ENCODE data around the gene CRACDL. TPM values are rescaled to one million over a fixed set of nuclear protein-coding genes. Genes with fewer than 3 reads are reported as not detected.

CRACDL gene
- total RNA-seq, 5 donors from 2014 or later (not counting 1 experiment from before 2014, with no cell fraction given), result 0.23 to 2.0 (median 1.7) TPM

DNA sequence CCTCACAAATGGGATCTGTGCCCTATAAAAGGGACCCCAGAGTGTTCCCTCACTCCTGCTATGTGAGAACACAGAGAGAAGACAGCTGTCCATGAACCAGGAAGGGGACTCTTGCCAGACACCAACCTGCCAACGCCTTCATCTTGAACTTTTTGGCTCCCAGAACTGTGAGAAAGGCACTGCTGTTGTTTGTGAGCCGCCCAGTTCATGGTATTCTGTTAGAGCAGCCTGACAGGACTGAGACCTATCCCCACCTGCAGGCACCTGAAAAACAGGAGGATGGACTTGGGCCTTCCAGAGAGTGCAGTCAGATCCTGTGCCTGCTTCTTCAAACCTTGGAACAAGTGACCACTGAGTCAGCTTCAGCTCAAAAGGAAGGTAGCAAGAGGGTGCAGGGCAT, 51.4 kb downstream of the CRACDL start:
- no peak overlapping the region for H3K4me3 Mint-ChIP-seq
- Histone ChIP-seq H3K4me3 (ENCODE audit: control insufficient read depth in 1 of 2, extremely low read depth in 1 of 2, low read length in 1 of 2) (no peak overlapping the region), H3K9me3 (peaks cover 3% of the 10 kb centered on the region), H3K27me3 (replicated peaks in 1 of 2; ENCODE audit: control insufficient read depth in 2 of 2, extremely low read depth in 1 of 2, insufficient read depth in 2 of 2, low read length in 1 of 2) (peaks cover 0 to 28% of the 10 kb centered on the region in 2 experiments), H3K4me1 (ENCODE audit: control insufficient read depth in 1 of 2, extremely low read depth in 1 of 2, insufficient read depth in 2 of 2, low read length in 2 of 2) (no peaks in the 10 kb centered on the region), H3K27ac (ENCODE audit: low read length) (no peak overlapping the region), H3K36me3 (ENCODE audit: control insufficient read depth in 2 of 2, extremely low read depth in 1 of 2, insufficient read depth in 1 of 2, low read length in 1 of 2) (no peaks in the 10 kb centered on the region)
- CTCF ChIA-PET, result no interaction called here
- POLR2A ChIA-PET, result no interaction called here
- 73% methylated on average over 2 of the region's 2 CpGs for WGBS (ENCODE audit: insufficient coverage)
- peaks cover 4% of the 10 kb centered on the region for H3K36me3 Mint-ChIP-seq
- H3K9me3 Mint-ChIP-seq, result peaks cover 14 to 40% (median 20%) of the 10 kb centered on the region in 3 donors
- ATAC-seq (replicated peaks in 1 of 4) (no peak), DNase-seq (no peak)
- no peaks in the 10 kb centered on the region for H3K4me1 Mint-ChIP-seq
- H3K27ac Mint-ChIP-seq, result no peak overlapping the region
- peaks cover 15 to 17% of the 10 kb centered on the region in 2 donors for H3K27me3 Mint-ChIP-seq

- DNase-seq (no peak), ATAC-seq (replicated peaks in 1 of 4) (no peak)
- ChIA-PET POLR2A (no interaction called here), CTCF (no interaction called here)
- H3K4me3 Mint-ChIP-seq, result no peak overlapping the region
- Histone ChIP-seq H3K4me3 (ENCODE audit: control insufficient read depth in 1 of 2, extremely low read depth in 1 of 2, low read length in 1 of 2) (no peak overlapping the region), H3K36me3 (ENCODE audit: control insufficient read depth in 2 of 2, extremely low read depth in 1 of 2, insufficient read depth in 1 of 2, low read length in 1 of 2) (no peaks in the 10 kb centered on the region), H3K27me3 (replicated peaks in 1 of 2; ENCODE audit: control insufficient read depth in 2 of 2, extremely low read depth in 1 of 2, insufficient read depth in 2 of 2, low read length in 1 of 2) (peaks cover 0 to 26% of the 10 kb centered on the region in 2 experiments), H3K9me3 (peaks cover 3% of the 10 kb centered on the region), H3K27ac (ENCODE audit: low read length) (no peak overlapping the region), H3K4me1 (ENCODE audit: control insufficient read depth in 1 of 2, extremely low read depth in 1 of 2, insufficient read depth in 2 of 2, low read length in 2 of 2) (no peaks in the 10 kb centered on the region)
- peaks cover 14 to 35% (median 20%) of the 10 kb centered on the region in 3 donors for H3K9me3 Mint-ChIP-seq
- peaks cover 12 to 17% of the 10 kb centered on the region in 2 donors for H3K27me3 Mint-ChIP-seq
- no peak overlapping the region for H3K27ac Mint-ChIP-seq
- H3K36me3 Mint-ChIP-seq, result peaks cover 4% of the 10 kb centered on the region
- WGBS (ENCODE audit: insufficient coverage), result 89% methylated on average over 9 of the region's 10 CpGs
- no peaks in the 10 kb centered on the region for H3K4me1 Mint-ChIP-seq
Observed at GRCh38 chr2:98883780-98884211, 52.2 kb downstream of the CRACDL start.

GRCh38 chr2:98882971-98883779, 52.9 kb downstream of the CRACDL start:
- 88% methylated on average over 6 of the region's 11 CpGs for WGBS (ENCODE audit: insufficient coverage)

GRCh38 chr2:98882368-98882767, 53.7 kb downstream of the CRACDL start:
- Mint-ChIP-seq H3K27ac (no peak overlapping the region), H3K4me3 (no peak overlapping the region), H3K4me1 (no peaks in the 10 kb centered on the region), H3K27me3 (peaks cover 5 to 10% of the 10 kb centered on the region in 2 donors), H3K9me3 (peaks cover 14 to 24% (median 14%) of the 10 kb centered on the region in 3 donors), H3K36me3 (peaks cover 4% of the 10 kb centered on the region)
- ATAC-seq (replicated peaks in 1 of 4) (no peak), DNase-seq (no peak)
- ChIA-PET CTCF (interaction anchor here in 1 of 2 donors (0.6 kb wide), 1 partner anchor 149 kb away, joined by 8 read pairs; no protein-coding TSS in a partner anchor), POLR2A (no interaction called here)
- Histone ChIP-seq H3K4me1 (ENCODE audit: control insufficient read depth in 1 of 2, extremely low read depth in 1 of 2, insufficient read depth in 2 of 2, low read length in 2 of 2) (no peaks in the 10 kb centered on the region), H3K4me3 (ENCODE audit: control insufficient read depth in 1 of 2, extremely low read depth in 1 of 2, low read length in 1 of 2) (no peak overlapping the region), H3K27me3 (replicated peaks in 1 of 2; ENCODE audit: control insufficient read depth in 2 of 2, extremely low read depth in 1 of 2, insufficient read depth in 2 of 2, low read length in 1 of 2) (peaks cover 0 to 25% of the 10 kb centered on the region in 2 experiments), H3K9me3 (peaks cover 3% of the 10 kb centered on the region), H3K36me3 (ENCODE audit: control insufficient read depth in 2 of 2, extremely low read depth in 1 of 2, insufficient read depth in 1 of 2, low read length in 1 of 2) (no peaks in the 10 kb centered on the region), H3K27ac (ENCODE audit: low read length) (no peak overlapping the region)
- WGBS (ENCODE audit: insufficient coverage), result 100% methylated on average over 3 of the region's 3 CpGs

More at GRCh38 chr2:98882971-98883779, 52.9 kb downstream of the CRACDL start:
- Mint-ChIP-seq H3K4me1 (no peaks in the 10 kb centered on the region), H3K4me3 (no peak overlapping the region), H3K9me3 (peaks cover 14 to 31% (median 16%) of the 10 kb centered on the region in 3 donors), H3K27ac (no peak overlapping the region), H3K36me3 (peaks cover 4% of the 10 kb centered on the region), H3K27me3 (peaks cover 7 to 13% of the 10 kb centered on the region in 2 donors)
- ChIA-PET CTCF (interaction anchor here in 1 of 2 donors (0.6 kb wide), 1 partner anchor 148 kb away, joined by 8 read pairs; no protein-coding TSS in a partner anchor), POLR2A (no interaction called here)
- Histone ChIP-seq H3K9me3 (peaks cover 3% of the 10 kb centered on the region), H3K4me3 (ENCODE audit: control insufficient read depth in 1 of 2, extremely low read depth in 1 of 2, low read length in 1 of 2) (no peak overlapping the region), H3K27me3 (replicated peaks in 1 of 2; ENCODE audit: control insufficient read depth in 2 of 2, extremely low read depth in 1 of 2, insufficient read depth in 2 of 2, low read length in 1 of 2) (peaks cover 0 to 25% of the 10 kb centered on the region in 2 experiments), H3K36me3 (ENCODE audit: control insufficient read depth in 2 of 2, extremely low read depth in 1 of 2, insufficient read depth in 1 of 2, low read length in 1 of 2) (no peaks in the 10 kb centered on the region), H3K27ac (ENCODE audit: low read length) (no peak overlapping the region), H3K4me1 (ENCODE audit: control insufficient read depth in 1 of 2, extremely low read depth in 1 of 2, insufficient read depth in 2 of 2, low read length in 2 of 2) (no peaks in the 10 kb centered on the region)
- DNase-seq (no peak), ATAC-seq (replicated peaks in 1 of 4) (no peak)

- Histone ChIP-seq H3K9me3 (peaks cover 1% of the 10 kb centered on the region), H3K27me3 (replicated peaks in 1 of 2; ENCODE audit: control insufficient read depth in 2 of 2, extremely low read depth in 1 of 2, insufficient read depth in 2 of 2, low read length in 1 of 2) (peaks cover 0 to 25% of the 10 kb centered on the region in 2 experiments), H3K4me1 (ENCODE audit: control insufficient read depth in 1 of 2, extremely low read depth in 1 of 2, insufficient read depth in 2 of 2, low read length in 2 of 2) (no peaks in the 10 kb centered on the region), H3K4me3 (ENCODE audit: control insufficient read depth in 1 of 2, extremely low read depth in 1 of 2, low read length in 1 of 2) (no peak overlapping the region), H3K36me3 (ENCODE audit: control insufficient read depth in 2 of 2, extremely low read depth in 1 of 2, insufficient read depth in 1 of 2, low read length in 1 of 2) (no peaks in the 10 kb centered on the region), H3K27ac (ENCODE audit: low read length) (no peak overlapping the region)
- Mint-ChIP-seq H3K36me3 (no peaks in the 10 kb centered on the region), H3K4me1 (no peaks in the 10 kb centered on the region), H3K9me3 (peaks cover 8 to 13% (median 10%) of the 10 kb centered on the region in 3 donors), H3K27ac (no peak overlapping the region), H3K4me3 (no peak overlapping the region), H3K27me3 (peaks cover under 1 to 4% of the 10 kb centered on the region in 2 donors)
- CTCF ChIA-PET, result no interaction called here
- no peak for ATAC-seq (replicated peaks in 1 of 4)
- WGBS (ENCODE audit: insufficient coverage), result 75% methylated on average over 7 of the region's 7 CpGs
- no peak for DNase-seq
- POLR2A ChIA-PET, result no interaction called here
Observed at GRCh38 chr2:98881153-98881650, 54.8 kb downstream of the CRACDL start.

GRCh38 chr2:98880266-98881152, 55.5 kb downstream of the CRACDL start:
- H3K4me3 Mint-ChIP-seq, result no peak overlapping the region
- POLR2A ChIA-PET, result no interaction called here
- CTCF ChIA-PET, result no interaction called here
- WGBS (ENCODE audit: insufficient coverage), result 79% methylated on average over 16 of the region's 20 CpGs
- no peaks in the 10 kb centered on the region for H3K4me1 Mint-ChIP-seq
- Histone ChIP-seq H3K9me3 (no peaks in the 10 kb centered on the region), H3K27ac (ENCODE audit: low read length) (no peak overlapping the region), H3K36me3 (ENCODE audit: control insufficient read depth in 2 of 2, extremely low read depth in 1 of 2, insufficient read depth in 1 of 2, low read length in 1 of 2) (no peaks in the 10 kb centered on the region), H3K27me3 (replicated peaks in 1 of 2; ENCODE audit: control insufficient read depth in 2 of 2, extremely low read depth in 1 of 2, insufficient read depth in 2 of 2, low read length in 1 of 2) (peaks cover 0 to 25% of the 10 kb centered on the region in 2 experiments), H3K4me1 (ENCODE audit: control insufficient read depth in 1 of 2, extremely low read depth in 1 of 2, insufficient read depth in 2 of 2, low read length in 2 of 2) (no peaks in the 10 kb centered on the region), H3K4me3 (ENCODE audit: control insufficient read depth in 1 of 2, extremely low read depth in 1 of 2, low read length in 1 of 2) (no peak overlapping the region)
- no peaks in the 10 kb centered on the region for H3K36me3 Mint-ChIP-seq
- DNase-seq (no peak), ATAC-seq (replicated peaks in 1 of 4) (no peak)
- no peaks in the 10 kb centered on the region for H3K27me3 Mint-ChIP-seq
- H3K27ac Mint-ChIP-seq, result no peak overlapping the region
- peaks cover under 1 to 6% (median 5%) of the 10 kb centered on the region in 3 donors for H3K9me3 Mint-ChIP-seq

Measured in T-cell (primary cell).